K562 (cell line): ENCODE data around the gene CUL1. TPM values are rescaled to one million over a fixed set of nuclear protein-coding genes. Genes with fewer than 3 reads are reported as not detected.

Experiments used
- BMI1 ChIP-seq: fragments of 150-350 bp; IDR thresholded peaks from 2 replicates; pipeline ENCODE4 v1.6.1; 2014; ENCODE audit warnings: low read length
- CBX3 ChIP-seq, 2 experiments: IDR thresholded peaks; 1 replicate in 1 of 2; 2 replicates in 1 of 2; pipeline ENCODE4 v1.6.1; 2012; ENCODE audit warnings: inconsistent platforms in 2 of 2, low read length in 2 of 2, borderline replicate concordance in 1 of 2, control low read depth in 1 of 2
- EHMT2 ChIP-seq: fragments of 450-650 bp; IDR thresholded peaks from 2 replicates; pipeline ENCODE4 v1.6.1; 2018; ENCODE audit warnings: antibody characterized with exemption
- ETV1 ChIP-seq: fragments of 450-650 bp; conservative IDR thresholded peaks from 2 replicates; pipeline ENCODE4 v1.6.1; 2016; ENCODE audit warnings: missing genetic modification characterization, control low read depth, low read depth, missing compliant biosample characterization
- FUS ChIP-seq: fragments of 200-400 bp; formaldehyde crosslinking; optimal IDR thresholded peaks from 2 replicates; pipeline ENCODE3; 2017; ENCODE audit warnings: low read depth, low read length
- GTF2E2 ChIP-seq: fragments of 200-800 bp; sonication (Bioruptor generic); IDR thresholded peaks from 2 replicates; pipeline ENCODE4 v1.6.1; 2016; ENCODE audit warnings: missing genetic modification characterization, missing compliant biosample characterization
- HNRNPLL ChIP-seq: fragments of 200-400 bp; formaldehyde crosslinking; IDR thresholded peaks from 2 replicates; pipeline ENCODE4 v1.6.1; 2017; ENCODE audit warnings: low read length, low read depth, mild to moderate bottlenecking; ENCODE audit not compliant: poor library complexity, severe bottlenecking
- MECOM ChIP-seq: fragments of 250-450 bp; sonication (Bioruptor Pico); IDR thresholded peaks from 2 replicates; pipeline ENCODE4 v1.8.0; 2022; ENCODE audit warnings: inconsistent platforms
- NFATC3 ChIP-seq: fragments of 450-650 bp; IDR thresholded peaks from 2 replicates; pipeline ENCODE4 v1.6.1; 2017; ENCODE audit warnings: mild to moderate bottlenecking
- NFRKB ChIP-seq: fragments of 450-650 bp; IDR thresholded peaks from 2 replicates; pipeline ENCODE4 v1.6.1; 2016; ENCODE audit warnings: low read depth
- SMARCE1 ChIP-seq: fragments of 450-650 bp; IDR thresholded peaks from 2 replicates; pipeline ENCODE4 v1.7.1; 2016; ENCODE audit warnings: mild to moderate bottlenecking
- TAF1 ChIP-seq: IDR thresholded peaks from 2 replicates; pipeline ENCODE4 v1.6.1; 2011; ENCODE audit warnings: mild to moderate bottlenecking, low read length, moderate library complexity; ENCODE audit not compliant: insufficient read depth, control insufficient read depth, severe bottlenecking; ENCODE audit errors: extremely low read depth
- TAF7 ChIP-seq: fragments of 450-650 bp; IDR thresholded peaks from 2 replicates; pipeline ENCODE4 v1.6.1; 2016; ENCODE audit warnings: missing genetic modification characterization, missing compliant biosample characterization
- TFAM ChIP-seq: fragments of 250-450 bp; sonication (Bioruptor Pico); conservative IDR thresholded peaks from 2 replicates; pipeline ENCODE4 v1.5.0; 2021; ENCODE audit warnings: mild to moderate bottlenecking, moderate library complexity
- polyA plus RNA-seq, 8 experiments: library from polyadenylated mRNA; depleted of rRNA in 4 of 8; stranded (reverse) in 5 of 8; unstranded in 3 of 8; fragments of >200 nt; fragmentation: Nextera tagmentation in 2 of 8; fragmentation: Illumina TruSeq in 1 of 8; extraction: Ambion mirVana in 2 of 8; extraction: Trizol in 1 of 8; gene quantifications; 2 replicates each; pipeline versions ENCODE4 v1.2.1 to v1.2.3, GENCODE V29; 2011 to 2014; ENCODE audit warnings: inconsistent platforms in 1 of 8, missing spikeins in 1 of 8
- total RNA-seq, 7 experiments: library from RNA; depleted of rRNA in 6 of 7; stranded (reverse); fragments of >200 nt in 6 of 7; fragmentation: Illumina TruSeq in 2 of 7; extraction: Trizol in 2 of 7; gene quantifications; 2 replicates each; pipeline versions ENCODE4 v1.2.1 to v1.2.3, GENCODE V29; 2011 to 2021; ENCODE audit warnings: low replicate concordance in 1 of 7
- TF ChIP-seq, protein P1 (sequence below): fragments of 450-650 bp; IDR thresholded peaks from 2 replicates; pipeline ENCODE4 v1.6.1; 2016
- TF ChIP-seq, protein P2 (sequence below): fragments of 250-450 bp; sonication (Bioruptor Pico); IDR thresholded peaks from 2 replicates; pipeline ENCODE4 v1.9.0; 2021; ENCODE audit warnings: mild to moderate bottlenecking
- TF ChIP-seq, protein P3 (sequence below): sonication (generic); formaldehyde crosslinking; IDR thresholded peaks from 2 replicates; pipeline ENCODE4 v1.8.0; 2022; ENCODE audit warnings: mild to moderate bottlenecking, missing genetic modification reagents, borderline replicate concordance
- TF ChIP-seq, protein P4 (sequence below): sonication (generic); formaldehyde crosslinking; IDR thresholded peaks from 2 replicates; pipeline ENCODE4 v1.8.1; 2022; ENCODE audit warnings: missing genetic modification reagents
- TF ChIP-seq, protein P5 (sequence below): sonication (generic); formaldehyde crosslinking; IDR thresholded peaks from 2 replicates; pipeline ENCODE4 v1.4.0; 2020; ENCODE audit warnings: mild to moderate bottlenecking, missing genetic modification reagents
- TF ChIP-seq, protein P6 (sequence below): sonication (generic); formaldehyde crosslinking; IDR thresholded peaks from 2 replicates; pipeline ENCODE4 v1.8.0; 2022; ENCODE audit warnings: missing genetic modification reagents, mild to moderate bottlenecking, borderline replicate concordance

The CUL1 gene
- total and polyA plus RNA-seq, 9 of the 15 experiments (the other 6 are each of a cell fraction or from before 2014, with no cell fraction given) = 31.5 to 107 (median 96.5) TPM

DNA sequence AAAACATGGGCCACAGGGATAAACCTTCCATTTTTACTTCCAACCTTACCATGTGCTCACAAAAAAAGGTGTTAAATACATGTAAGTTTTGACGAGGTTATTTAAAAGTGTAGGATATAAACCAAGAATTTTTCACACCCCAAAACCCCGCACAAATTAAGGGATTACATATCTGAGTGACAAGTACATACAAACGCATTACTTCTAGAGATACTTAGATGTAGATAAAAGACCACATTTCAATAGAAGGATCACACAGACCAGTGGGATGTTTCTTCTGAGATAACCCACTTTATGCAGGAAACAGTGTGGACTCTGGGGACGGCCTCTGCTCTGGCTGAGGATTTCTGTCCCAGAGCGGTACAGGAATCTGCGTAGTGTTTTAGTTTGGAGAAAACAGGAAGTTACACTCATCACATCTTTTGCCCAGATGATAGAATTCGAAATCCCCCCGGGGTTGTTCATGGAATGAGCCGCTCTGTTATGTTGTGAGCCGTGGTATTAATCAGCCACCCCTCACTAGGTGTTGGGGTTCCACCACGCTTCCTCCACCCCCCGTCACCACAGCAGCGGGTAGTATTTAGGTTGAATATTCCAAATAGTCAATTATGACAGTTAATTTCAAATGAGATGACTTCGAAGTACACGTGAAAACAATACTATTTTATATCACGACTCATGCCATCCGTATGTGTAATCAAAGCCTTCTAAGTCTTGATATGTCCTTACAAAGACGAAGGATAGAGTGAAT is 1.3 kb upstream of the CUL1 start (continued):
- TF ChIP-seq, protein P1, sequence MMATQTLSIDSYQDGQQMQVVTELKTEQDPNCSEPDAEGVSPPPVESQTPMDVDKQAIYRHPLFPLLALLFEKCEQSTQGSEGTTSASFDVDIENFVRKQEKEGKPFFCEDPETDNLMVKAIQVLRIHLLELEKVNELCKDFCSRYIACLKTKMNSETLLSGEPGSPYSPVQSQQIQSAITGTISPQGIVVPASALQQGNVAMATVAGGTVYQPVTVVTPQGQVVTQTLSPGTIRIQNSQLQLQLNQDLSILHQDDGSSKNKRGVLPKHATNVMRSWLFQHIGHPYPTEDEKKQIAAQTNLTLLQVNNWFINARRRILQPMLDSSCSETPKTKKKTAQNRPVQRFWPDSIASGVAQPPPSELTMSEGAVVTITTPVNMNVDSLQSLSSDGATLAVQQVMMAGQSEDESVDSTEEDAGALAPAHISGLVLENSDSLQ = peak; percentile 65
- TF ChIP-seq, protein P2, sequence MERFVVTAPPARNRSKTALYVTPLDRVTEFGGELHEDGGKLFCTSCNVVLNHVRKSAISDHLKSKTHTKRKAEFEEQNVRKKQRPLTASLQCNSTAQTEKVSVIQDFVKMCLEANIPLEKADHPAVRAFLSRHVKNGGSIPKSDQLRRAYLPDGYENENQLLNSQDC = no peak
- TF ChIP-seq ETV1 (0 out of 2 replicates have a peak, but pooled peaks have one; percentile 26), NFRKB (no peak), EHMT2 (no peak), CBX3 (IDR thresholded peaks at IDR 0.05; ENCODE audit: borderline replicate concordance in 1 of 2, low read length in 2 of 2) (peak in 1 of 2 experiments; percentile 44; a peak in 2 of 3 replicates), TFAM (CRISPR knock-in tag) (no peak), HNRNPLL (peak; percentile 54), SMARCE1 (0 out of 2 replicates have a peak, but pooled peaks have one; percentile 7), TAF1 (no peak), FUS (no peak), GTF2E2 (tag) (peak; percentile 26; the same call in 1 of the 2 replicates), MECOM (CRISPR knock-in tag) (peak; percentile 8; the same call in 1 of the 2 replicates), BMI1 (no peak), NFATC3 (no peak), TAF7 (tag) (no peak)
- TF ChIP-seq, protein P3, sequence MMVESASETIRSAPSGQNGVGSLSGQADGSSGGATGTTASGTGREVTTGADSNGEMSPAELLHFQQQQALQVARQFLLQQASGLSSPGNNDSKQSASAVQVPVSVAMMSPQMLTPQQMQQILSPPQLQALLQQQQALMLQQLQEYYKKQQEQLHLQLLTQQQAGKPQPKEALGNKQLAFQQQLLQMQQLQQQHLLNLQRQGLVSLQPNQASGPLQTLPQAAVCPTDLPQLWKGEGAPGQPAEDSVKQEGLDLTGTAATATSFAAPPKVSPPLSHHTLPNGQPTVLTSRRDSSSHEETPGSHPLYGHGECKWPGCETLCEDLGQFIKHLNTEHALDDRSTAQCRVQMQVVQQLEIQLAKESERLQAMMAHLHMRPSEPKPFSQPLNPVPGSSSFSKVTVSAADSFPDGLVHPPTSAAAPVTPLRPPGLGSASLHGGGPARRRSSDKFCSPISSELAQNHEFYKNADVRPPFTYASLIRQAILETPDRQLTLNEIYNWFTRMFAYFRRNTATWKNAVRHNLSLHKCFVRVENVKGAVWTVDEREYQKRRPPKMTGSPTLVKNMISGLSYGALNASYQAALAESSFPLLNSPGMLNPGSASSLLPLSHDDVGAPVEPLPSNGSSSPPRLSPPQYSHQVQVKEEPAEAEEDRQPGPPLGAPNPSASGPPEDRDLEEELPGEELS = no peak
- TF ChIP-seq, protein P4, sequence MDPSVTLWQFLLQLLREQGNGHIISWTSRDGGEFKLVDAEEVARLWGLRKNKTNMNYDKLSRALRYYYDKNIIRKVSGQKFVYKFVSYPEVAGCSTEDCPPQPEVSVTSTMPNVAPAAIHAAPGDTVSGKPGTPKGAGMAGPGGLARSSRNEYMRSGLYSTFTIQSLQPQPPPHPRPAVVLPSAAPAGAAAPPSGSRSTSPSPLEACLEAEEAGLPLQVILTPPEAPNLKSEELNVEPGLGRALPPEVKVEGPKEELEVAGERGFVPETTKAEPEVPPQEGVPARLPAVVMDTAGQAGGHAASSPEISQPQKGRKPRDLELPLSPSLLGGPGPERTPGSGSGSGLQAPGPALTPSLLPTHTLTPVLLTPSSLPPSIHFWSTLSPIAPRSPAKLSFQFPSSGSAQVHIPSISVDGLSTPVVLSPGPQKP (CRISPR knock-in tag) = no peak
- TF ChIP-seq, protein P5, sequence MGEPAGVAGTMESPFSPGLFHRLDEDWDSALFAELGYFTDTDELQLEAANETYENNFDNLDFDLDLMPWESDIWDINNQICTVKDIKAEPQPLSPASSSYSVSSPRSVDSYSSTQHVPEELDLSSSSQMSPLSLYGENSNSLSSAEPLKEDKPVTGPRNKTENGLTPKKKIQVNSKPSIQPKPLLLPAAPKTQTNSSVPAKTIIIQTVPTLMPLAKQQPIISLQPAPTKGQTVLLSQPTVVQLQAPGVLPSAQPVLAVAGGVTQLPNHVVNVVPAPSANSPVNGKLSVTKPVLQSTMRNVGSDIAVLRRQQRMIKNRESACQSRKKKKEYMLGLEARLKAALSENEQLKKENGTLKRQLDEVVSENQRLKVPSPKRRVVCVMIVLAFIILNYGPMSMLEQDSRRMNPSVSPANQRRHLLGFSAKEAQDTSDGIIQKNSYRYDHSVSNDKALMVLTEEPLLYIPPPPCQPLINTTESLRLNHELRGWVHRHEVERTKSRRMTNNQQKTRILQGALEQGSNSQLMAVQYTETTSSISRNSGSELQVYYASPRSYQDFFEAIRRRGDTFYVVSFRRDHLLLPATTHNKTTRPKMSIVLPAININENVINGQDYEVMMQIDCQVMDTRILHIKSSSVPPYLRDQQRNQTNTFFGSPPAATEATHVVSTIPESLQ (CRISPR knock-in tag) = 0 out of 2 replicates have a peak, but pooled peaks have one; percentile 9
- TF ChIP-seq, protein P6, sequence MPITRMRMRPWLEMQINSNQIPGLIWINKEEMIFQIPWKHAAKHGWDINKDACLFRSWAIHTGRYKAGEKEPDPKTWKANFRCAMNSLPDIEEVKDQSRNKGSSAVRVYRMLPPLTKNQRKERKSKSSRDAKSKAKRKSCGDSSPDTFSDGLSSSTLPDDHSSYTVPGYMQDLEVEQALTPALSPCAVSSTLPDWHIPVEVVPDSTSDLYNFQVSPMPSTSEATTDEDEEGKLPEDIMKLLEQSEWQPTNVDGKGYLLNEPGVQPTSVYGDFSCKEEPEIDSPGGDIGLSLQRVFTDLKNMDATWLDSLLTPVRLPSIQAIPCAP (CRISPR knock-in tag) = no peak
